Spleen (tissue), 7 donors: ENCODE data around the gene LDHAL6B.

ENCODE experiments used
- CTCF ChIP-seq, 11 experiments: fragments of 200-600 bp in 7 of 11; fragments of 450-650 bp in 4 of 11; sonication (generic) in 4 of 11; IDR thresholded peaks in 8 of 11; conservative IDR thresholded peaks in 3 of 11; 1 replicate in 7 of 11; 2 replicates in 4 of 11; pipeline versions ENCODE4 v1.4.0 to v1.8.0; 2016 to 2021; ENCODE audit warnings: antibody characterized with exemption in 11 of 11, inconsistent platforms in 4 of 11, mild to moderate bottlenecking in 1 of 11
- POLR2A ChIP-seq, 3 donors: fragments of 450-650 bp; IDR thresholded peaks; one replicate each; pipeline ENCODE4 v1.5.1; 2017; ENCODE audit warnings: antibody characterized with exemption in 3 of 3, mild to moderate bottlenecking in 1 of 3
- POLR2AphosphoS5 ChIP-seq, 3 donors: sonication (generic); formaldehyde crosslinking; IDR thresholded peaks; one replicate each; pipeline ENCODE4 v1.5.1; 2017; ENCODE audit warnings: antibody characterized with exemption in 3 of 3
- donor health status: DM: no; HTN: no; CAD: no; lungs with moderate emphysema.
- donor health status: DM: no; HTN: no; CAD: no.
- donor health status: DM: no; HTN: no; CAD: no.

- TF ChIP-seq CTCF (IDR thresholded peaks at IDR 0.05 in 8 of 11, conservative IDR thresholded peaks at IDR 0.05 in 3 of 11) = no peak
- no peak for TF ChIP-seq POLR2AphosphoS5 (IDR thresholded peaks at IDR 0.05)
- TF ChIP-seq POLR2A (IDR thresholded peaks at IDR 0.05) = no peak
Measured at GRCh38 chr15:59172289-59172901, 34.2 kb upstream of the LDHAL6B start.
